Glutamatergic neuron (in vitro differentiated cells): ENCODE results near the gene SZRD1. TPM values are rescaled to one million over a fixed set of nuclear protein-coding genes. Genes with fewer than 3 reads are reported as not detected.
"Not testable (repeated sequence)": the region's sequence is repeated elsewhere in the genome, so short reads cannot be mapped to it uniquely, and the experiment has no call there.

Source experiments
- DNase-seq: peaks from one replicate; pipeline ENCODE4 v3.0.0; 2022
- H3K27ac Mint-ChIP-seq: one replicate; pipeline ENCODE4 v1.8.0; 2020; ENCODE audit warnings: mild to moderate bottlenecking, mixed read lengths, inconsistent platforms; ENCODE audit not compliant: unreplicated experiment
- H3K27me3 Mint-ChIP-seq: one replicate; pipeline ENCODE4 v1.8.0; 2020; ENCODE audit warnings: mild to moderate bottlenecking, moderate library complexity, mixed read lengths, inconsistent platforms; ENCODE audit not compliant: unreplicated experiment
- H3K36me3 Mint-ChIP-seq: one replicate; pipeline ENCODE4 v1.8.0; 2020; ENCODE audit warnings: mild to moderate bottlenecking, mixed read lengths, inconsistent platforms; ENCODE audit not compliant: unreplicated experiment
- H3K4me1 Mint-ChIP-seq: one replicate; pipeline ENCODE4 v1.8.0; 2020; ENCODE audit warnings: mild to moderate bottlenecking, low read depth, mixed read lengths, inconsistent platforms; ENCODE audit not compliant: unreplicated experiment
- H3K4me3 Mint-ChIP-seq: one replicate; pipeline ENCODE4 v1.8.0; 2020; ENCODE audit warnings: mild to moderate bottlenecking, mixed read lengths, inconsistent platforms; ENCODE audit not compliant: unreplicated experiment
- H3K9me3 Mint-ChIP-seq: one replicate; pipeline ENCODE4 v1.8.0; 2020; ENCODE audit warnings: mild to moderate bottlenecking, moderate library complexity, mixed read lengths, inconsistent platforms; ENCODE audit not compliant: unreplicated experiment
- CTCF ChIP-seq: fragments of 200-600 bp; sonication (generic); IDR thresholded peaks from one replicate; pipeline ENCODE4 v1.5.0; 2021; ENCODE audit not compliant: partially characterized antibody, unreplicated experiment
- total RNA-seq: library from RNA; stranded (reverse); fragmentation: NEBNext Ultra II Directional; extraction: Animal tissue kit (Norgen Biotek cat#: 25700); gene quantifications from one replicate; pipeline ENCODE4 v1.2.1, GENCODE V29; 2021; ENCODE audit not compliant: unreplicated experiment

Gene SZRD1
- total RNA-seq, 1 donor from 2014 or later, result 64.5 TPM

DNA sequence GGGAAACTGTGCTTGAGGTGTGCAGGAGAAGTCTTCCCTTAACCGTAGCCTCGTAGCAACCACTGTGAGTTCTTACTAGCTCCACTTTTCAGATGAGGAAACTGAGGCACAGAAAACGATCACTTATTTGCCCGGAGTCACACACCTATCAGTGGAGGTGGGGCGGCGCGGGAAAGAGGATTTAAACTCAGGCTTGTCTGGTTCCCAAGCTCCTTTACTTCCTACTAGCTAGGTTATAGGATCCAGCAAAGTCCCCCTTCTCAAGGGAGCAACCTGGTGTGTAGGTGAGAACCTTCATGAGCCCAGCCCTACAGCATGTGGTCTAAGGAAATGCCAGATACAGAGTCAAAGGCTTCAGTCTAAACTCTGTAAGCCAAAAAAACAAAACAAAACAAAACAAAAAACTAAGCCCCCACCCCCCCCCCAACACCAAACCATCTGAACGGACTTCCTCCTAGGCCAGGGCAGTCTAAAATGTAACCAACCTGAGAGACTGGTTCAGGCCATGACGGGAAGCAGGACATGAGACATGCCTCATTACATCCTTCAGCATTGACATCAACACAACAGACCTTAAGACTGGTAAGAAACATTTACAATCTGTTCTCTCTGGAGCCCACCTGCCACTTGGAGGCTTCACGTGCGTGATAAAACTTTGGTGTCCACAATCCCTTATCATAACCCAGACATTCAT is 14.1 kb upstream of the SZRD1 start:
- Mint-ChIP-seq H3K9me3 (peaks cover 2% of the 10 kb centered on the region), H3K36me3 (no peaks in the 10 kb centered on the region), H3K27me3 (peaks cover 3% of the 10 kb centered on the region), H3K27ac (peak overlapping the region; percentile 55), H3K4me1 (peaks cover 9% of the 10 kb centered on the region), H3K4me3 (peak overlapping the region; percentile 81)
- no peak for TF ChIP-seq CTCF
- no peak for DNase-seq

- Mint-ChIP-seq H3K9me3 (peaks cover 2% of the 10 kb centered on the region), H3K27ac (no peak overlapping the region), H3K36me3 (no peaks in the 10 kb centered on the region), H3K4me1 (peaks cover 9% of the 10 kb centered on the region), H3K4me3 (no peak overlapping the region), H3K27me3 (peaks cover 3% of the 10 kb centered on the region)
- no peak for TF ChIP-seq CTCF
- no peak for DNase-seq
Observed at GRCh38 chr1:16354619-16355018, 12.4 kb upstream of the SZRD1 start.

DNA sequence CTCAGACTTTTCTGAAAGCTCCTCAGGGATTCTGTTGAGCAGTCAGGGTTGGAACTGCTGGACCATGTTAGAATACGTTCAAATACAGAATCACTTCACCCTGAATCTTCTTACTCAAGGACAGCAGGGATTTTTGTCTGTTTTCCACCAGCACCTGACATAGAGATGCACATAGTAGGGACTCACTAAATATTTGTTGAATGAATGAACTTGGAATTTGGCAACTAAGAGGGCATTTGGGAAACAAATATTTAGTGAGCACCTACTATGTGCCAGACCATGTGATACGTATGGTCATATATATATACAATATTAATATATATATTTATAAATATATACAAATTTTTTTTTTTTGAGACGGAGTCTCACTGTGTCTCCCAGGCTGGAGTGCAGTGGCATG is 10.2 kb upstream of the SZRD1 start:
- Mint-ChIP-seq H3K27me3 (no peaks in the 10 kb centered on the region), H3K27ac (no peak overlapping the region), H3K4me1 (peaks cover 2% of the 10 kb centered on the region), H3K4me3 (no peak overlapping the region), H3K9me3 (no peaks in the 10 kb centered on the region), H3K36me3 (no peaks in the 10 kb centered on the region)
- no peak for DNase-seq
- TF ChIP-seq CTCF, result no peak

GRCh38 chr1:16365146-16365498 is 1.9 kb upstream of the SZRD1 start:
- H3K4me1 Mint-ChIP-seq, H3K27ac Mint-ChIP-seq, DNase-seq, H3K27me3 Mint-ChIP-seq, H3K4me3 Mint-ChIP-seq, H3K36me3 Mint-ChIP-seq, H3K9me3 Mint-ChIP-seq: not testable (repeated sequence)

GRCh38 chr1:16367258-16367967 is 371 bp downstream of the SZRD1 start:
- DNase-seq, result peak; percentile 67
- Mint-ChIP-seq H3K27ac (peak overlapping the region; percentile 86), H3K4me3 (peak overlapping the region; percentile 92), H3K27me3 (no peaks in the 10 kb centered on the region), H3K9me3 (no peaks in the 10 kb centered on the region), H3K4me1 (peaks cover 8% of the 10 kb centered on the region), H3K36me3 (no peaks in the 10 kb centered on the region)
- TF ChIP-seq CTCF, result no peak
